ENCODE results near the gene VTN.

VTN gene

GRCh38 chr17:28370035-28370743 lies at the start of gene VTN:
Gene VTN, minus strand, starts transcription at chr17:28370307. Its CDS starts 104 bp downstream, at chr17:28370203.
- CTCF ChIA-PET = interaction anchor here (1.0 to 4.6 kb wide), 3 partner anchors 12 to 46 kb away, joined by 3 to 20 read pairs (median 5); partner anchors contain the start of genes POLDIP2 and TNFAIP1
- DNase-seq (ENCODE audit: extremely low spot score) = no peak
- POLR2A ChIA-PET = interaction anchor here (1.4 kb wide), 1 partner anchor 11 kb away, joined by 3 read pairs; no protein-coding TSS in a partner anchor
- no peak for TF ChIP-seq CTCF (IDR thresholded peaks at IDR 0.05; ENCODE audit: control extremely low read depth, extremely low read depth, low read depth, missing control alignments)

GRCh38 chr17:28416703-28417311 lies 46.7 kb upstream of the VTN start:
- TF ChIP-seq CTCF (IDR thresholded peaks at IDR 0.05; ENCODE audit: control extremely low read depth, extremely low read depth, low read depth, missing control alignments) = peak; percentile 69
- DNase-seq (ENCODE audit: extremely low spot score) = peak; percentile 69
- CTCF ChIA-PET = interaction anchor here (0.6 to 4.9 kb wide), 48 partner anchors 9 to 611 kb away, joined by 3 to 37 read pairs (median 5); partner anchors contain the start of genes POLDIP2, SLC46A1, TNFAIP1 and VTN
- POLR2A ChIA-PET = interaction anchor here (0.6 kb wide), 1 partner anchor 11 kb away, joined by 3 read pairs; no protein-coding TSS in a partner anchor

- no peak for DNase-seq (ENCODE audit: extremely low spot score)
- ChIA-PET POLR2A (no interaction called here), CTCF (interaction anchor here (0.7 to 4.9 kb wide), 31 partner anchors 8 to 610 kb away, joined by 3 to 37 read pairs (median 5); partner anchors contain the start of genes SLC46A1, TNFAIP1 and VTN)
- no peak for TF ChIP-seq CTCF (IDR thresholded peaks at IDR 0.05; ENCODE audit: control extremely low read depth, extremely low read depth, low read depth, missing control alignments)
These were observed 45.8 kb upstream of the VTN start for GRCh38 chr17:28415886-28416285.

- DNase-seq (ENCODE audit: extremely low spot score) = no peak
- ChIA-PET CTCF (no interaction called here), POLR2A (no interaction called here)
- TF ChIP-seq CTCF (IDR thresholded peaks at IDR 0.05; ENCODE audit: control extremely low read depth, extremely low read depth, low read depth, missing control alignments) = no peak
These were observed 43.7 kb upstream of the VTN start for GRCh38 chr17:28413804-28414203.

- ChIA-PET CTCF (no interaction called here), POLR2A (no interaction called here)
- DNase-seq (ENCODE audit: extremely low spot score) = no peak
- no peak for TF ChIP-seq CTCF (IDR thresholded peaks at IDR 0.05; ENCODE audit: control extremely low read depth, extremely low read depth, low read depth, missing control alignments)
These were observed 42.0 kb upstream of the VTN start for GRCh38 chr17:28412099-28412498.

- TF ChIP-seq CTCF (IDR thresholded peaks at IDR 0.05; ENCODE audit: control extremely low read depth, extremely low read depth, low read depth, missing control alignments) = no peak
- CTCF ChIA-PET = interaction anchor here (1.1 to 3.3 kb wide), 2 partner anchors 9 to 168 kb away, joined by 3 to 31 read pairs; no protein-coding TSS in a partner anchor
- no peak for DNase-seq (ENCODE audit: extremely low spot score)
These were observed 37.8 kb upstream of the VTN start for GRCh38 chr17:28407974-28408306.

More at GRCh38 chr17:28407974-28408306, 37.8 kb upstream of the VTN start:
- POLR2A ChIA-PET = interaction anchor here (0.6 kb wide), 1 partner anchor 425 kb away, joined by 3 read pairs; no protein-coding TSS in a partner anchor

All from GM10248 (cell line).